ENCODE results near the gene ANKDD1B. TPM values are rescaled to one million over a fixed set of nuclear protein-coding genes. Genes with fewer than 3 reads are reported as not detected.
"Not testable (repeated sequence)": the region's sequence is repeated elsewhere in the genome, so short reads cannot be mapped to it uniquely, and the experiment has no call there.

The ANKDD1B gene
- total RNA-seq, 4 donors from 2014 or later: 3.2 to 5.0 TPM; not detected in 2

DNA sequence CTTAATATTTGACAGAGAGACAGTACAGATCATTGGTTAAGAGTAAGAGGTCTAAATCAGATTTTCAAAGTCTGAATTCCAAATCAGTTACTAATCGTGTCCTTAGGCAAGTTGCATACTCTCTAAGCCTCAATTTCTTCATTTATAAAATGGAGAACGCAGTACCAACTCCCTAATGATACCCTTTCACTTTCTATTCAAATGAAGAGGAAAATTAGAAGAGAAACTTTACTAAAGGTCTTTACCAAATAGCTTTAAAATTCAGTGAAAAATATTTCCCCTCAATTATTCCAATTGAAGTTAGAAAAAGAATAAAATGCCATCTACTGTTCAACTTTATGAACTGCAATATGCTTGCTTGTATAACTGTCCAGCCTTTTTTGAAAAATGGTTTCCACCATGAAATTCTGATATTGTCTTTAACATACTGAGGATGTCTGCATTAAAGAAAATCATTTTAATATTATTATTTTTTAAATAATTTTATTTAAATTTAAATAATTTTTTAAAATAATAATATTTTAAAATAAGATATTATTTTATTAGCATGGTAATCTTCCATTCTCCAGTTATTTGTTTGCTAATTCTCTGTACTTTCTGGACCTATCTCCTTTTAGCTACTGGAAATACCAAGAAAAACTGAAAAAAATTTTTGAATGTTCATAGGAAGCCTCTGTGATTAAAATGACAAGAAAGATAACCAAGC is 70.0 kb downstream of the ANKDD1B start:
- Histone ChIP-seq H3K4me3 (no peak overlapping the region), H3K27ac (no peak overlapping the region)

DNA sequence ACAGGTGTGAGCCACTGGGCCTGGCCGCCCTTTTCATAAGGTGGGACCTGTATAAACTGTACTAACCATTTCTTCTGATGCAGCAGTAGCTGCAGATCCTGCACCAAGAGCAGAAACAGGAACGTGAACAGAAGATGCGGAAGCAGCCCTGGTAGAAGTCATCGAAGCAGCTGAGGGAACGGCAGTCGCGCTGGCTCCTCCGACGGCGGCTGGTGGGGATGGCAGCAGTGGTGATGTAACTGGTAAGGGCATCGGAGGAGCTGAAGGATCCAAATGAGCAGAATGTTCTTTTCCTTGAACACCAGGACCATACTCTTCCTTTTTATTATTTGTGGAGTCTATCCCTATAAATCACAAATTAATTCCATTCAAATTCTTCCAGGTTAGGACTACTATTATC is 73.9 kb downstream of the ANKDD1B start:
- peaks cover 0 to 31% (median 0%) of the 10 kb centered on the region in 3 donors for H3K36me3 ChIP-seq
- no peak overlapping the region for H3K27ac ChIP-seq
- no peak for TF ChIP-seq POLR2A (IDR thresholded peaks at IDR 0.05)
- TF ChIP-seq, protein P1, sequence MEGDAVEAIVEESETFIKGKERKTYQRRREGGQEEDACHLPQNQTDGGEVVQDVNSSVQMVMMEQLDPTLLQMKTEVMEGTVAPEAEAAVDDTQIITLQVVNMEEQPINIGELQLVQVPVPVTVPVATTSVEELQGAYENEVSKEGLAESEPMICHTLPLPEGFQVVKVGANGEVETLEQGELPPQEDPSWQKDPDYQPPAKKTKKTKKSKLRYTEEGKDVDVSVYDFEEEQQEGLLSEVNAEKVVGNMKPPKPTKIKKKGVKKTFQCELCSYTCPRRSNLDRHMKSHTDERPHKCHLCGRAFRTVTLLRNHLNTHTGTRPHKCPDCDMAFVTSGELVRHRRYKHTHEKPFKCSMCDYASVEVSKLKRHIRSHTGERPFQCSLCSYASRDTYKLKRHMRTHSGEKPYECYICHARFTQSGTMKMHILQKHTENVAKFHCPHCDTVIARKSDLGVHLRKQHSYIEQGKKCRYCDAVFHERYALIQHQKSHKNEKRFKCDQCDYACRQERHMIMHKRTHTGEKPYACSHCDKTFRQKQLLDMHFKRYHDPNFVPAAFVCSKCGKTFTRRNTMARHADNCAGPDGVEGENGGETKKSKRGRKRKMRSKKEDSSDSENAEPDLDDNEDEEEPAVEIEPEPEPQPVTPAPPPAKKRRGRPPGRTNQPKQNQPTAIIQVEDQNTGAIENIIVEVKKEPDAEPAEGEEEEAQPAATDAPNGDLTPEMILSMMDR (IDR thresholded peaks at IDR 0.05): no peak
- H3K4me3 ChIP-seq: no peak overlapping the region
- H3K9me3 ChIP-seq: no peaks in the 10 kb centered on the region
- no peaks in the 10 kb centered on the region for H3K27me3 ChIP-seq
- DNase-seq: no peak
- H3K4me1 ChIP-seq: no peaks in the 10 kb centered on the region

More for the DNA sequence above, 70.0 kb downstream of the ANKDD1B start:
- Histone ChIP-seq H3K36me3 (peaks cover 0 to 6% (median 0%) of the 10 kb centered on the region in 3 donors), H3K27me3 (no peaks in the 10 kb centered on the region), H3K9me3 (no peaks in the 10 kb centered on the region), H3K4me1 (no peaks in the 10 kb centered on the region)
- DNase-seq: no peak
- TF ChIP-seq, protein P1 (IDR thresholded peaks at IDR 0.05): peak; percentile 51 to 78 (median 74)
- TF ChIP-seq POLR2A (IDR thresholded peaks at IDR 0.05): no peak

DNA sequence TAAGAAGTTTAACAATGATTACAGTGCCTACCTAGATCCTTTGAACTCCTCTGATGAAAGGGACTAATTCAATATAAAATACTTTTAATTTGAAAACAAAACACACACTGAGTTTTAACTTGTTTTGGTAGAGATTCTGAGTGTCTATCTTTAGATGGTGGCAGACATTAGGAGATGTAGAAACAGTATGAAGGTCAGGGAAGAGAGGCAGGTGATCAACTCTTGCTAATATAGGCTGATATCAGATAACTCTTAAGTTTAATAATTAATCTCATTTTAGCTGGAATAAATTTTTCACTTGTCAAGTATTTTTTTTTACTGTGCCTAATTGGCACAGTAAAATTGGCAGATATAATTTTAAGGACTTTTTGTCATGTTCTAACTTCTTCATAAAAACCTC is 75.2 kb downstream of the ANKDD1B start:
- DNase-seq: no peak

DNA sequence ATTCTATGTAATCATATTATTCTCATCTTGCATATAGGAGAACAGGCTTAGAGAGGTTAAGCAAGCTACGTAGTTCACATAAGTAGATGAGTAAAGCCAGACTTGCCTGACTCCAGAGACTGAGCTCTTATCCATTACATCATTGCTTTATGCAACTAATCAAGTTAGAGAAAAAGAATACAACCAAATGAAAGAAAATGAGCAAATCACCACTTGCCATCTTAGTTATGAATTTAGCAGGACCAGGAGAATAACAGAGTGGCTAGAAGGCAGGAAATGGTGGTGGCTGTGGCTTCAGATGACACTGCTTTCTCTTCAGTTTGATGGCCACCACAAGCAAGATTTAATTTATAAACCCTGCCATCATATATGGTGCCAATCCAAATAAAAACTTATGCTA is 79.4 kb downstream of the ANKDD1B start:
- Histone ChIP-seq H3K27ac (no peak overlapping the region), H3K36me3 (peaks cover 0 to 34% (median 0%) of the 10 kb centered on the region in 3 donors), H3K4me3 (no peak overlapping the region), H3K4me1 (no peaks in the 10 kb centered on the region), H3K9me3 (no peaks in the 10 kb centered on the region), H3K27me3 (no peaks in the 10 kb centered on the region)
- TF ChIP-seq POLR2A (IDR thresholded peaks at IDR 0.05): no peak
- TF ChIP-seq, protein P1 (IDR thresholded peaks at IDR 0.05): no peak
- no peak for DNase-seq

More for the DNA sequence above, 75.2 kb downstream of the ANKDD1B start:
- Histone ChIP-seq H3K4me3 (no peak overlapping the region), H3K27ac (no peak overlapping the region), H3K27me3 (no peaks in the 10 kb centered on the region), H3K4me1 (no peaks in the 10 kb centered on the region), H3K36me3 (peaks cover 0 to 32% (median 0%) of the 10 kb centered on the region in 3 donors), H3K9me3 (no peaks in the 10 kb centered on the region)
- TF ChIP-seq POLR2A (IDR thresholded peaks at IDR 0.05): no peak
- TF ChIP-seq, protein P1 (IDR thresholded peaks at IDR 0.05): no peak

DNA sequence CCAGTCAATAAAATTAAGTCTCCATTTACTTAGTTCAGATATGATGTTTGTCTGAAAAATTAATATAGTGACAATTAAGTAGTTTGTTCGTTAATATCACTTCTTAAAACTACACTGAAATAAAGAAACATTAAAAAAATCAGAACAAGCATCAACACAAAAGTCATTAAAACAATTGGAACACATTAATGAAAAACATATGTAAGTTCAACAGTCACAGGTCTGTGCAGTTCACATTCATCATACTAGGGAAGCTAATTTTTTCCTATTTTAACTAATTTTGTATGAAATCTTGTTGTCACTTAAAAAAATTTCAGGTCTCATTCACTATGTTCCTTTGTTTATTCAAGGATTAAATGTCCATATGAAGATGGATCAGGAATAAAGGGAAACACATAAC is 83.5 kb downstream of the ANKDD1B start:
- no peak overlapping the region for H3K27ac ChIP-seq
- peaks cover 0 to 13% (median 0%) of the 10 kb centered on the region in 3 donors for H3K36me3 ChIP-seq
- H3K9me3 ChIP-seq: no peaks in the 10 kb centered on the region
- no peaks in the 10 kb centered on the region for H3K27me3 ChIP-seq
- H3K4me3 ChIP-seq: no peak overlapping the region
- H3K4me1 ChIP-seq: no peaks in the 10 kb centered on the region
- TF ChIP-seq, protein P1 (IDR thresholded peaks at IDR 0.05): no peak
- TF ChIP-seq POLR2A (IDR thresholded peaks at IDR 0.05): no peak
- DNase-seq: no peak

DNA sequence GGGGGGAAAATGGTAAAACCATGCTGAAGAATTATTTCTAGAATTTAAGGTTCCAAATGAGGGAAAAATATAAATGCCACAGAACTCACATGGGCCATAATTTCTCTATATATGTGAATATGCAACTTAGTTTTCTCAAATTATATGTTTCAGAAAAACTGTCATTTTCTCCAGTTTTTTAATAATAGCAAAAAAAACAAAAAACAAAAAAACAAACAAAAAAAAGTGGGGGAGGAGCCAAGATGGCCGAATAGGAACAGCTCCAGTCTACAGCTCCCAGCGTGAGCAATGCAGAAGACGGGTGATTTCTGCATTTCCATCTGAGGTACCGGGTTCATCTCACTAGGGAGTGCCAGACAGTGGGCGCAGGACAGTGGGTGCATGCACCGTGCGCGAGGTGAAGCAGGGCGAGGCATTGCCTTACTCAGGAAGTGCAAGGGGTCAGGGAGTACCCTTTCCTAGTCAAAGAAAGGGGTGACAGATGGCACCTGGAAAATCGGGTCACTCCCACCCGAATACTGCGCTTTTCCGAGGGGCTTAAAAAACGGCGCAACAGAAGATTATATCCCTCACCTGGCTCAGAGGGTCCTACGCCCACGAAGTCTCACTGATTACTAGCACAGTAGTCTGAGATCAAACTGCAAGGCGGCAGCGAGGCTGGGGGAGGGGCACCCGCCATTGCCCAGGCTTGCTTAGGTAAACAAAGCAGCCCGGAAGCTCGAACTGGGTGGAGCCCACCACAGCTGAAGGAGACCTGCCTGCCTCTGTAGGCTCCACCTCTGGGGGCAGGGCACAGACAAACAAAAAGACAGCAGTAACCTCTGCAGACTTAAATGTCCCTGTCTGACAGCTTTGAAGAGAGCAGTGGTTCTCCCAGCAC is 84.5 kb downstream of the ANKDD1B start:
- DNase-seq, H3K4me3 ChIP-seq, H3K27me3 ChIP-seq, H3K36me3 ChIP-seq, H3K27ac ChIP-seq, H3K4me1 ChIP-seq, H3K9me3 ChIP-seq: not testable (repeated sequence)
